ENCODE results near the gene L2HGDH.

DNA sequence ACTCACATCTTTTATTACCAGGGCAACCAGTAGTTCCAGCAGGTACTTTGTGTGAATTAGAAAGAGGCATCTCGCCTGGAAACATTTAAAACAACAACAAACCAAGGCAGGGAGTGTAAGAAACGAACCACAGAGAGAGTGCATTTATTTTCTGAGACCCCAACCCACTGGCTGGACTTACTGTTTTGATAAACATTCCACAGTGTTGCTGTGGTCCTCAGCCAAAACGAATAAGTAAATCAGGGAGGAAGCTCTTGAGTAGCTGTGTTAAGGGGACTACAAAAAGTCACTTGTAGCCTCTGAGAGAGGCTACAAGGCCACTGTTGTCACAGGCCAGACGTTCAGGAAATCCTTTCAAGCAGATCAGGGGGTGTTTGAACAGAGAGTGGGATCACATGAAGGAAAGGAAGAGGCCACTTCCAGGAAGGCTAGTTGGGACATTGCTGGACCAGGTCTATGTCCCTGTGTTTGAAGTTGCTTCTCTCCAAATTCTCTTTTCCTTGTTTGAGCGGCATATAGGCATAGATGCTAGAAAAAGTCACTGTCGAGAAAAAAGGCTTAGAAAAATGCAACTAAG lies 33.9 kb upstream of the L2HGDH start:
- TF ChIP-seq, protein P1, sequence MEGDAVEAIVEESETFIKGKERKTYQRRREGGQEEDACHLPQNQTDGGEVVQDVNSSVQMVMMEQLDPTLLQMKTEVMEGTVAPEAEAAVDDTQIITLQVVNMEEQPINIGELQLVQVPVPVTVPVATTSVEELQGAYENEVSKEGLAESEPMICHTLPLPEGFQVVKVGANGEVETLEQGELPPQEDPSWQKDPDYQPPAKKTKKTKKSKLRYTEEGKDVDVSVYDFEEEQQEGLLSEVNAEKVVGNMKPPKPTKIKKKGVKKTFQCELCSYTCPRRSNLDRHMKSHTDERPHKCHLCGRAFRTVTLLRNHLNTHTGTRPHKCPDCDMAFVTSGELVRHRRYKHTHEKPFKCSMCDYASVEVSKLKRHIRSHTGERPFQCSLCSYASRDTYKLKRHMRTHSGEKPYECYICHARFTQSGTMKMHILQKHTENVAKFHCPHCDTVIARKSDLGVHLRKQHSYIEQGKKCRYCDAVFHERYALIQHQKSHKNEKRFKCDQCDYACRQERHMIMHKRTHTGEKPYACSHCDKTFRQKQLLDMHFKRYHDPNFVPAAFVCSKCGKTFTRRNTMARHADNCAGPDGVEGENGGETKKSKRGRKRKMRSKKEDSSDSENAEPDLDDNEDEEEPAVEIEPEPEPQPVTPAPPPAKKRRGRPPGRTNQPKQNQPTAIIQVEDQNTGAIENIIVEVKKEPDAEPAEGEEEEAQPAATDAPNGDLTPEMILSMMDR (IDR thresholded peaks at IDR 0.05), result no peak
- no peak for TF ChIP-seq ATF1 (CRISPR knock-in tag; IDR thresholded peaks at IDR 0.05)
- no peak for TF ChIP-seq NFATC4 (CRISPR knock-in tag; IDR thresholded peaks at IDR 0.05)
- TF ChIP-seq, protein P2, sequence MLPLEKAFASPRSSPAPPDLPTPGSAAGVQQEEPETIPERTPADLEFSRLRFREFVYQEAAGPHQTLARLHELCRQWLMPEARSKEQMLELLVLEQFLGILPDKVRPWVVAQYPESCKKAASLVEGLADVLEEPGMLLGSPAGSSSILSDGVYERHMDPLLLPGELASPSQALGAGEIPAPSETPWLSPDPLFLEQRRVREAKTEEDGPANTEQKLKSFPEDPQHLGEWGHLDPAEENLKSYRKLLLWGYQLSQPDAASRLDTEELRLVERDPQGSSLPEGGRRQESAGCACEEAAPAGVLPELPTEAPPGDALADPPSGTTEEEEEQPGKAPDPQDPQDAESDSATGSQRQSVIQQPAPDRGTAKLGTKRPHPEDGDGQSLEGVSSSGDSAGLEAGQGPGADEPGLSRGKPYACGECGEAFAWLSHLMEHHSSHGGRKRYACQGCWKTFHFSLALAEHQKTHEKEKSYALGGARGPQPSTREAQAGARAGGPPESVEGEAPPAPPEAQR (CRISPR knock-in tag; IDR thresholded peaks at IDR 0.05), result no peak
- TF ChIP-seq ZNF121 (CRISPR knock-in tag; IDR thresholded peaks at IDR 0.05), result no peak
- no peak for TF ChIP-seq CREM (CRISPR knock-in tag; IDR thresholded peaks at IDR 0.05)
- TF ChIP-seq SP1 (CRISPR knock-in tag; conservative IDR thresholded peaks at IDR 0.05), result no peak
- no peak for TF ChIP-seq FOXP1 (CRISPR knock-in tag; IDR thresholded peaks at IDR 0.05; ENCODE audit: borderline replicate concordance)
- TF ChIP-seq TEAD4 (CRISPR knock-in tag; IDR thresholded peaks at IDR 0.05), result no peak
- TF ChIP-seq ESRRA (CRISPR knock-in tag; IDR thresholded peaks at IDR 0.05; ENCODE audit: borderline replicate concordance), result no peak
- TF ChIP-seq, protein P3, sequence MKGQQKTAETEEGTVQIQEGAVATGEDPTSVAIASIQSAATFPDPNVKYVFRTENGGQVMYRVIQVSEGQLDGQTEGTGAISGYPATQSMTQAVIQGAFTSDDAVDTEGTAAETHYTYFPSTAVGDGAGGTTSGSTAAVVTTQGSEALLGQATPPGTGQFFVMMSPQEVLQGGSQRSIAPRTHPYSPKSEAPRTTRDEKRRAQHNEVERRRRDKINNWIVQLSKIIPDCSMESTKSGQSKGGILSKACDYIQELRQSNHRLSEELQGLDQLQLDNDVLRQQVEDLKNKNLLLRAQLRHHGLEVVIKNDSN (CRISPR knock-in tag; IDR thresholded peaks at IDR 0.05), result no peak

Measured in WTC11 (cell line).